Hindlimb muscle (tissue), 1 donor: Measurements from ENCODE around the gene PCDHGB1. TPM values are rescaled to one million over a fixed set of nuclear protein-coding genes. Genes with fewer than 3 reads are reported as not detected.
"Not testable (repeated sequence)": the region's sequence is repeated elsewhere in the genome, so short reads cannot be mapped to it uniquely, and the experiment has no call there.

ENCODE experiments used
- DNase-seq: peaks from one replicate; pipeline ENCODE4 v3.0.0-alpha.2; 2013
- polyA plus RNA-seq: library from polyadenylated mRNA; unstranded; fragments of 120-200 nt; gene quantifications from one replicate; pipeline ENCODE4 v1.2.1, GENCODE V29; 2013; ENCODE audit not compliant: insufficient read length

The PCDHGB1 gene
- polyA plus RNA-seq, 1 donor = 0.45 TPM

- no peak for DNase-seq
Observed at GRCh38 chr5:141384471-141385267, 34.8 kb downstream of the PCDHGB1 start.

GRCh38 chr5:141387557-141388311, 37.8 kb downstream of the PCDHGB1 start, which contains the start of gene PCDHGB4:
PCDHGB4 (plus strand) TSS chr5:141387698; CDS start chr5:141387885, 187 bp downstream.
- not testable (repeated sequence) for DNase-seq

- no peak for DNase-seq
Observed at GRCh38 chr5:141388661-141389060, 38.8 kb downstream of the PCDHGB1 start.

- no peak for DNase-seq
Observed at GRCh38 chr5:141389153-141390042, 39.5 kb downstream of the PCDHGB1 start.

GRCh38 chr5:141392429-141393198, 42.7 kb downstream of the PCDHGB1 start, which contains the start of gene PCDHGA8:
PCDHGA8 (plus strand) TSS chr5:141392633; CDS start chr5:141392814, 181 bp downstream.
- no peak for DNase-seq

GRCh38 chr5:141393267-141393666, 43.4 kb downstream of the PCDHGB1 start:
- no peak for DNase-seq

GRCh38 chr5:141394401-141395187, 44.7 kb downstream of the PCDHGB1 start:
- DNase-seq = not testable (repeated sequence)

GRCh38 chr5:141397756-141398551, 48.1 kb downstream of the PCDHGB1 start, which contains the start of gene PCDHGB5:
PCDHGB5 (plus strand) TSS chr5:141397947; CDS start chr5:141398128, 181 bp downstream.
- not testable (repeated sequence) for DNase-seq

- DNase-seq = no peak
Observed at GRCh38 chr5:141398608-141399007, 48.7 kb downstream of the PCDHGB1 start.

GRCh38 chr5:141399555-141400258, 49.8 kb downstream of the PCDHGB1 start:
- no peak for DNase-seq

Other genes with a start within 250 kb of the PCDHGB1 start
- 2.6 TPM for gene PCDHB3, start 249.6 kb upstream of the PCDHGB1 start, polyA plus RNA-seq
- gene PCDHB4, start 228.3 kb upstream of the PCDHGB1 start, polyA plus RNA-seq = 3.1 TPM
- gene PCDHB5, start 214.9 kb upstream of the PCDHGB1 start, polyA plus RNA-seq = 3.2 TPM
- gene PCDHB6, start 200.0 kb upstream of the PCDHGB1 start, polyA plus RNA-seq = 2.4 TPM
- 3.2 TPM for gene PCDHB7, start 177.5 kb upstream of the PCDHGB1 start, polyA plus RNA-seq
- gene PCDHB8, start 172.3 kb upstream of the PCDHGB1 start, polyA plus RNA-seq = 2.1 TPM
- 3.9 TPM for gene PCDHB16, start 167.7 kb upstream of the PCDHGB1 start, polyA plus RNA-seq
- 3.2 TPM for gene PCDHB9, start 162.9 kb upstream of the PCDHGB1 start, polyA plus RNA-seq
- 5.3 TPM for gene PCDHB10, start 157.7 kb upstream of the PCDHGB1 start, polyA plus RNA-seq
- gene PCDHB11, start 150.5 kb upstream of the PCDHGB1 start, polyA plus RNA-seq = 4.4 TPM
- gene PCDHB12, start 141.4 kb upstream of the PCDHGB1 start, polyA plus RNA-seq = 4.7 TPM
- gene PCDHB13, start 136.2 kb upstream of the PCDHGB1 start, polyA plus RNA-seq = 2.8 TPM
- gene PCDHB14, start 126.8 kb upstream of the PCDHGB1 start, polyA plus RNA-seq = 7.5 TPM
- 9.4 TPM for gene PCDHB15, start 104.7 kb upstream of the PCDHGB1 start, polyA plus RNA-seq
- gene SLC25A2, start 46.0 kb upstream of the PCDHGB1 start, polyA plus RNA-seq = not detected
- gene TAF7, start 29.3 kb upstream of the PCDHGB1 start, polyA plus RNA-seq = 76.5 TPM
- gene PCDHGA1, start 19.6 kb upstream of the PCDHGB1 start, polyA plus RNA-seq = 0.77 TPM
- gene PCDHGA2, start 11.3 kb upstream of the PCDHGB1 start, polyA plus RNA-seq = 2.1 TPM
- 1.0 TPM for gene PCDHGA3, start 6.3 kb upstream of the PCDHGB1 start, polyA plus RNA-seq
- 1.6 TPM for gene PCDHGA4, start 4.9 kb downstream of the PCDHGB1 start, polyA plus RNA-seq
- 2.8 TPM for gene PCDHGB2, start 9.9 kb downstream of the PCDHGB1 start, polyA plus RNA-seq
- gene PCDHGA5, start 14.1 kb downstream of the PCDHGB1 start, polyA plus RNA-seq = 2.6 TPM
- gene PCDHGB3, start 20.1 kb downstream of the PCDHGB1 start, polyA plus RNA-seq = 1.8 TPM
- gene PCDHGA6, start 23.8 kb downstream of the PCDHGB1 start, polyA plus RNA-seq = 4.4 TPM
- 1.6 TPM for gene PCDHGA7, start 32.6 kb downstream of the PCDHGB1 start, polyA plus RNA-seq
- 2.6 TPM for gene PCDHGB4, start 37.6 kb downstream of the PCDHGB1 start, polyA plus RNA-seq
- 0.80 TPM for gene PCDHGA8, start 42.5 kb downstream of the PCDHGB1 start, polyA plus RNA-seq
- 4.1 TPM for gene PCDHGB5, start 47.8 kb downstream of the PCDHGB1 start, polyA plus RNA-seq
- 4.4 TPM for gene PCDHGA9, start 52.7 kb downstream of the PCDHGB1 start, polyA plus RNA-seq
- gene PCDHGB6, start 57.9 kb downstream of the PCDHGB1 start, polyA plus RNA-seq = 4.0 TPM
- 1.6 TPM for gene PCDHGA10, start 62.9 kb downstream of the PCDHGB1 start, polyA plus RNA-seq
- 9.9 TPM for gene PCDHGB7, start 67.6 kb downstream of the PCDHGB1 start, polyA plus RNA-seq
- gene PCDHGA11, start 71.0 kb downstream of the PCDHGB1 start, polyA plus RNA-seq = 3.0 TPM
- 2.4 TPM for gene PCDHGA12, start 80.4 kb downstream of the PCDHGB1 start, polyA plus RNA-seq
- 119 TPM for gene PCDHGC3, start 125.9 kb downstream of the PCDHGB1 start, polyA plus RNA-seq
- gene PCDHGC4, start 134.9 kb downstream of the PCDHGB1 start, polyA plus RNA-seq = 1.7 TPM
- gene PCDHGC5, start 139.0 kb downstream of the PCDHGB1 start, polyA plus RNA-seq = 1.1 TPM